ENCODE results near the gene OVOL3. TPM values are rescaled to one million over a fixed set of nuclear protein-coding genes. Genes with fewer than 3 reads are reported as not detected.

Gene OVOL3
- total RNA-seq, 4 donors from 2014 or later = not detected

DNA sequence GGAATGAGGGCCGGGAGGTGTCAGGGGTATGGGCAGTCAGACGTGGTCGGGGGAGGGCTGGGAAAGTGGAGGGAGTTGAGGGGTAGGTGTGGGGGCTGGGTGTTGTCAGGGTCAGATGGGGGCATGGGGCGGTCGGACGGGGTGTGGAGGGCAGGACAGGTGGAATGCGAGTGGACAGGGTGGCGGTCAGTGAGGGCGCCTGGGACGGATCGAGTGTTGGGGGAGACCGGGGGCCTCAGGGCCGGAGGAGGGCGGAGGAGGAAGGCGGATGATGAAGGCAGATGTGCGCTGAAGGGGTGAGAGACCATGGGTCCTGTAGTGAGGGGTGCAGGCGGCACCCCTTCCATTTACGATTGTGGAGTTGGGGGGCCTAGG, 10.0 kb downstream of the OVOL3 start:
- TF ChIP-seq, protein P1, sequence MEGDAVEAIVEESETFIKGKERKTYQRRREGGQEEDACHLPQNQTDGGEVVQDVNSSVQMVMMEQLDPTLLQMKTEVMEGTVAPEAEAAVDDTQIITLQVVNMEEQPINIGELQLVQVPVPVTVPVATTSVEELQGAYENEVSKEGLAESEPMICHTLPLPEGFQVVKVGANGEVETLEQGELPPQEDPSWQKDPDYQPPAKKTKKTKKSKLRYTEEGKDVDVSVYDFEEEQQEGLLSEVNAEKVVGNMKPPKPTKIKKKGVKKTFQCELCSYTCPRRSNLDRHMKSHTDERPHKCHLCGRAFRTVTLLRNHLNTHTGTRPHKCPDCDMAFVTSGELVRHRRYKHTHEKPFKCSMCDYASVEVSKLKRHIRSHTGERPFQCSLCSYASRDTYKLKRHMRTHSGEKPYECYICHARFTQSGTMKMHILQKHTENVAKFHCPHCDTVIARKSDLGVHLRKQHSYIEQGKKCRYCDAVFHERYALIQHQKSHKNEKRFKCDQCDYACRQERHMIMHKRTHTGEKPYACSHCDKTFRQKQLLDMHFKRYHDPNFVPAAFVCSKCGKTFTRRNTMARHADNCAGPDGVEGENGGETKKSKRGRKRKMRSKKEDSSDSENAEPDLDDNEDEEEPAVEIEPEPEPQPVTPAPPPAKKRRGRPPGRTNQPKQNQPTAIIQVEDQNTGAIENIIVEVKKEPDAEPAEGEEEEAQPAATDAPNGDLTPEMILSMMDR (IDR thresholded peaks at IDR 0.05; ENCODE audit: low read depth) = no peak

DNA sequence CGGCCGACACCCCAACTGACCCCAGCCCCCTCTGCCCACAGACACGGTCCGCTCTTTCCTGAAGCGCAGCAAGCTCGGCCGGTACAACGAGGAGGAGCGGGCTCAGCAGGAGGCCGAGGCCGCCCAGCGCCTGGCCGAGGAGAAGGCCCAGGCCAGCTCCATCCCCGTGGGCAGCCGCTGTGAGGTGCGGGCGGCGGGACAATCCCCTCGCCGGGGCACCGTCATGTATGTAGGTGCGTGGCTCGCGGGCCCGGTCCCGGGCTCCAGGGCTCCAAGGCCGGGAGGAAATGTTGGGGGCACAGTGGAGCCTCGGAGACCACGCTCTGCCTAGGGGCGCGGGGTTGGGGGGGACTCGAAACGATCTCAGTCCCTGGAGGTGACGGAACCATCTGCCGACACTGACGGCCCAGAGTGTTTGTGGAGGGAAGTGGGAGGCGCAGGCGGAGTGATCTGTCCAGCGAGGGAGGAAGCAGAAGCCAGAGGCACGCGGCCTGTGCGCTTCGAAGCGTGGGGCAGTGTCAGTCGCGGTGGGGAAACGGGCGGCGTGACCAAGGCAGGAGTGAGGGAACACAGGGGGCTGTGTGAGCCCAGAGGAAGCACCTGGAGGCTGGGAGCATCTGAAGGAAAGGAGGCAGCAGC, 10.7 kb downstream of the OVOL3 start:
- TF ChIP-seq, protein P1 (IDR thresholded peaks at IDR 0.05; ENCODE audit: low read depth) = no peak

DNA sequence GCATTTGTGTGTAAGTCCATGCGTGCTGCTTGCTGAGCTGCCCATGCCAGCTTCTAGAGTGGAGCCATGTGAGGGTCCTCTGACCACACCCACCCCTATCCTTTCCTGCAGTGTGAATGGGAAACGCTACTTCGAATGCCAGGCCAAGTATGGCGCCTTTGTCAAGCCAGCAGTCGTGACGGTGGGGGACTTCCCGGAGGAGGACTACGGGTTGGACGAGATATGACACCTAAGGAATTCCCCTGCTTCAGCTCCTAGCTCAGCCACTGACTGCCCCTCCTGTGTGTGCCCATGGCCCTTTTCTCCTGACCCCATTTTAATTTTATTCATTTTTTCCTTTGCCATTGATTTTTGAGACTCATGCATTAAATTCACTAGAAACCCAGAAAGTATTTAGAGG, 14.6 kb downstream of the OVOL3 start:
- TF ChIP-seq, protein P1 (IDR thresholded peaks at IDR 0.05; ENCODE audit: low read depth) = no peak

DNA sequence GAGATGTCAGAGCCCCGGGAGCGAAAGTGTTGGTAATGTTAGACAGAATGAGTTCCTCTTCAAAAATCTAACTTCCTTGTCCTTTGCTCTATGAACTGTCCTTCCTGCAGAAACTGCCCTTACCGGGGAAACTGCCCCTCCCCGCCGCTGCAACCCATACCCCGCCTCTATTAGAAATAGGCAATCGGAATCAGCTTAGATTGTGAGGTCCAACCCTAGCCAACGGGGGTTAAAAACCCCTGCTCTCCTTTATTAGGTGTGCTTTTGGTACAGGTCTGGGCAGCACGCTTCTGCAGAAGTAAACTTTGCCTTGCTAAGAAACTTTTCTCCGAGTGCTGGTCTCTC, 17.4 kb downstream of the OVOL3 start:
- TF ChIP-seq, protein P1 (IDR thresholded peaks at IDR 0.05; ENCODE audit: low read depth) = no peak

DNA sequence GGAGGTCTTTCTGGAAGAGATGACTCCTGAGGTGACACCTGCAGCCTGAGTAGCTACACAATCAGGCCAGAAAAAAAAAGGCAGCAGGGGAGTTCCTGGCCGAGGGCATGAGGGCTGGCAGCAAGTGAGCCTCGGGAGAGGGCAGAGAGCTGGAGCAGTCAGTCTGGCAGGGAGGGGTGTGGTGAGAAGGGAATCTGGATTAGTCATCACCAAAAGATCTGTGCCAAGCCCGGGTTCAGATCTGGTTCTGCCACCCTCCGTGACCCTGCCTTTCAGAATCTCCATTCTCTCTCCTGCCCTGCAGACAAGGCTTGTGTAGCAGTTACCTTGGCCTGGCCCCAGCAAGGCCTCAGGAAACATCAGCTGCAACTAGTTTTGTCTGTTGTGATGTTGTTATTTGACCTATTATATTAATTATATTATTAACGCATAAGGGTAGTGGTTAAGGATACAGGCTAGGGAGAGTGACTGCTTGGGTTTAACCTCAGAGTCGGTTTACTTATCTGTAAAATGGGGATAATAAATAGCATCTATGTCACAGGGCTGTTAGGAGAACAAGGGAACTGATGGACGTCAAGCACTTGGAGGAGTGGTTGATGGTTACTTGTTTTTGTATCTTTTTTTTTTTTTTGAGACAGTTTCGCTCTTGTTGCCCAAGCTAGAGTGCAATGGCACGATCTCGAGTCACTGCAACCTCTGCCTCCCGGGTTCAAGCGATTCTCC, 26.2 kb downstream of the OVOL3 start:
- TF ChIP-seq, protein P1 (IDR thresholded peaks at IDR 0.05; ENCODE audit: low read depth) = no peak

DNA sequence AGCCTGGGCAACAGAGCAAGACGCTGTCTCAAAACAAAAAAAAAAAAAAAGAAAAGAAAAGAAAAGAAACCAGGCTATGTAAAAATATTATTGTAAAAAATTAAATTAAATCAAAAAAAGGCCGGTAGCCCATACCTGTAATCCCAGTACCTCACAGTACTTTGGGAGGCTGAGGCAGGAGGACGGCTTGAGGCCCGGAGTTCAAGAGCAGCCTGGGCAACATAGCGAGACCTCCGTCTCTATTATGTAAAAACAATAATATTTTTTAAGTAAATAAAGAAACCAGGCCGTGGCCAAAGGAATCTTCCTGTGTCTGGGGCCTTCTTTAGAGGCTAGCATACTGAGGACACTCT, 28.2 kb downstream of the OVOL3 start:
- TF ChIP-seq, protein P1 (IDR thresholded peaks at IDR 0.05; ENCODE audit: low read depth) = no peak

DNA sequence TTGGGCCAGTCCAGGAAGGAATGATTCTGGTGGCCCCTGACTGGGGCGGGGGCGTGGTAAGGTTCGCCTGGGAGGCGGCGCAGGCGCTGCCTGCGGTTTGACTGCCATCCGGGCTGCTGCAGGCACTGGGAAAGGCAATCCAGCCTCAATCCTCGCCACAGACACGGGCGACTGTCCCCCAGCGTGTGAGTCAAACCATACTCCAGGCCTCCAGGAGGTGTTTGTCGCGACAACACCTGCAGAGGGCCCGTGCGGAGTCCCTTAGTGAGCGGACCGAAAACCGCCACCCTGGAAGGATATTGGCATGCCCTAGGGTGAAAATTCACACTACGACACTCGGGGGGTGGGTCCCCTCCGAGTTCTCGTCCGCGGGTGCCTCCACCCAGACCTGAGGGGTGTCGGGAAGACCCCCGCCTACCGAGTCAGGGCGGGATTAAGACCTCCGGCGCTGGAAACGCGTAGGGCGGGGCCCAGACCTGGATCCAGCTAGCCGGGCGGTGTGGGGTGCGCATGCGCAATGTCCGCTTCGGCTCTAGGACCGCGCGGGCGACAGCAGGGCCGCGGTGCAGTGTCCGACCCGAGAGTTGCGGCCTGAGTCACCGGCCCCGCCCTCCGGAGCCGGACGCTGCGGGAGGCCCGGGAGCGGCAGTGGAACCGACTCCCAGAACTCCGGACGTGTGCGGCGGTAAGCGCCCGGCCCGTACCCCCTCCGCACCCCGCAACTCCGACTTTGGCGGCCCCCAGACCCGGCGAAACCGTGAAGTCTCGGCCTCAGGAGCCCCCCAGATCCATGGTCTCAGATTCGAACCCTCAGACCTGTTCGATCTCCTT, 28.7 kb downstream of the OVOL3 start, which contains the start of gene CAPNS1:
Gene CAPNS1, plus strand, starts transcription at position 594 of the 831 bp plus-strand sequence. CDS start 946 bp downstream, outside the sequence.
- TF ChIP-seq, protein P1 (IDR thresholded peaks at IDR 0.05; ENCODE audit: low read depth) = no peak
